ENCODE data around the gene ACVRL1.

DNA sequence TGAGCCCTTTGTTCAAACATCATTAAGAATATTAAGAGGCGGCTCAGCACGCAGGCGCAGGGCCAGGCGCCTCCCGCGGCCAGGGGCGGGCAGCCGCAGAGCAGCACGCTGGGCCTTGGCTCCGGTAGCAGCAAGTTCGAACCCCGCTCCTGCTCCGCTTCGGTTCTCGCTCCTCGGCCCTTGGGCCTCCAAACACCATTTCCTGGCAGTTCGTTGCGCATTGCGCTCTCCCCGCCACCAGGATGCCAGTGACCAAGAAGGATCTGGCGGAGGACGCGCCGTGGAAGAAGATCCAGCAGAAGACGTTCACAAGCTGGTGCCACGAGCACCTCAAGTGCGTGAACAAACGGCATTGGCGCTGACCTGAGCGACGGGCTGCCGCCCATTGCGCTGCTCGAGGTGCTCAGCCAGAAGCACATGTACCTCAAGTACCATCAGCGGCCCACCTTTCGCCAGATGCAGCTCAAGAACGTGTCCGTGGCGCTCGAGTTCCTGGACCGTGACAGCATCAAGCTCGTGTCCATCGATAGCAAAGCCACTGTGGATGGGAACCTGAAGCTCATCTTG, 6.9 kb upstream of the ACVRL1 start:
- TF ChIP-seq, protein P1, sequence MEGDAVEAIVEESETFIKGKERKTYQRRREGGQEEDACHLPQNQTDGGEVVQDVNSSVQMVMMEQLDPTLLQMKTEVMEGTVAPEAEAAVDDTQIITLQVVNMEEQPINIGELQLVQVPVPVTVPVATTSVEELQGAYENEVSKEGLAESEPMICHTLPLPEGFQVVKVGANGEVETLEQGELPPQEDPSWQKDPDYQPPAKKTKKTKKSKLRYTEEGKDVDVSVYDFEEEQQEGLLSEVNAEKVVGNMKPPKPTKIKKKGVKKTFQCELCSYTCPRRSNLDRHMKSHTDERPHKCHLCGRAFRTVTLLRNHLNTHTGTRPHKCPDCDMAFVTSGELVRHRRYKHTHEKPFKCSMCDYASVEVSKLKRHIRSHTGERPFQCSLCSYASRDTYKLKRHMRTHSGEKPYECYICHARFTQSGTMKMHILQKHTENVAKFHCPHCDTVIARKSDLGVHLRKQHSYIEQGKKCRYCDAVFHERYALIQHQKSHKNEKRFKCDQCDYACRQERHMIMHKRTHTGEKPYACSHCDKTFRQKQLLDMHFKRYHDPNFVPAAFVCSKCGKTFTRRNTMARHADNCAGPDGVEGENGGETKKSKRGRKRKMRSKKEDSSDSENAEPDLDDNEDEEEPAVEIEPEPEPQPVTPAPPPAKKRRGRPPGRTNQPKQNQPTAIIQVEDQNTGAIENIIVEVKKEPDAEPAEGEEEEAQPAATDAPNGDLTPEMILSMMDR (IDR thresholded peaks at IDR 0.05 in 2 of 3, conservative IDR thresholded peaks at IDR 0.05 in 1 of 3; ENCODE audit: control insufficient read depth in 2 of 3, extremely low read depth in 1 of 3, insufficient read depth in 1 of 3, low read depth in 3 of 3, low read length in 3 of 3) = no peak
- TF ChIP-seq GABPA (IDR thresholded peaks at IDR 0.05; ENCODE audit: low read depth) = no peak
- TF ChIP-seq HDAC6 (IDR thresholded peaks at IDR 0.05; ENCODE audit: unreplicated experiment) = no peak
- TF ChIP-seq JUND (IDR thresholded peaks at IDR 0.05; ENCODE audit: low read depth, low read length) = no peak
- no peak for TF ChIP-seq YY1 (IDR thresholded peaks at IDR 0.05; ENCODE audit: low read depth, low read length)
- no peak for TF ChIP-seq BMI1 (IDR thresholded peaks at IDR 0.05; ENCODE audit: borderline replicate concordance)
- no peak for TF ChIP-seq CEBPB (IDR thresholded peaks at IDR 0.05; ENCODE audit: borderline replicate concordance in 1 of 2, low read depth in 2 of 2, low read length in 2 of 2)
- no peak for TF ChIP-seq TARDBP (IDR thresholded peaks at IDR 0.05; ENCODE audit: borderline replicate concordance)
- TF ChIP-seq BACH1 (IDR thresholded peaks at IDR 0.05; ENCODE audit: borderline replicate concordance) = no peak
- TF ChIP-seq EZH2 (IDR thresholded peaks at IDR 0.05; ENCODE audit: borderline replicate concordance, control insufficient read depth, low read depth, low read length) = no peak
- no peak for TF ChIP-seq HDAC2 (IDR thresholded peaks at IDR 0.05)
- no peak for TF ChIP-seq POLR2AphosphoS5 (IDR thresholded peaks at IDR 0.05; ENCODE audit: low read length)
- TF ChIP-seq ZNF217 (IDR thresholded peaks at IDR 0.05) = no peak

All from GM12878 (cell line).